ENCODE data around the gene ERICH2.

Gene ERICH2

DNA sequence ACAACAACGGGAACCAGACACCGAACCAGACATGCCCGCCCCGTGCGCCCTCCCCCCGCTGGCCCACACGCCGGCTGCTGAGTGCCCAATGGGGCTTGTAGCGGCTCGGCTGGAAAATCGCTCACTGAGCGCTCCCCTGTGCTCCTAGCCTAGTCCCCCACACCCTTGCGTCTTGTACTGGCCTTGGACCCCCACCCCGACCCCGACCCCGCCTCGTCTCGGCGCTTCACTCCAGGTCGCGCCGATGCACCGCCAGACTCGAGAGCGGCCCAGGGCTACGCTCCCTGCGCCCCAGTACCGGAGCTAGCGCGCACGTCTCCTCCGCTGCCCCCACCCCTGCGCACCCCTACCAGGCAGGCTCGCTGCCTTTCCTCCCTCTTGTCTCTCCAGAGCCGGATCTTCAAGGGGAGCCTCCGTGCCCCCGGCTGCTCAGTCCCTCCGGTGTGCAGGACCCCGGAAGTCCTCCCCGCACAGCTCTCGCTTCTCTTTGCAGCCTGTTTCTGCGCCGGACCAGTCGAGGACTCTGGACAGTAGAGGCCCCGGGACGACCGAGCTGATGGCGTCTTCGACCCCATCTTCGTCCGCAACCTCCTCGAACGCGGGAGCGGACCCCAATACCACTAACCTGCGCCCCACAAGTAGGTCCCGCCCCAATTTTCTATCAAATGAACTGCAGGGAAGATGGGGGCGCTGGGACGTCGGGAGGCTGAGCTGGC, 48.0 kb downstream of the ERICH2 start:
- FAIRE-seq: no peak

DNA sequence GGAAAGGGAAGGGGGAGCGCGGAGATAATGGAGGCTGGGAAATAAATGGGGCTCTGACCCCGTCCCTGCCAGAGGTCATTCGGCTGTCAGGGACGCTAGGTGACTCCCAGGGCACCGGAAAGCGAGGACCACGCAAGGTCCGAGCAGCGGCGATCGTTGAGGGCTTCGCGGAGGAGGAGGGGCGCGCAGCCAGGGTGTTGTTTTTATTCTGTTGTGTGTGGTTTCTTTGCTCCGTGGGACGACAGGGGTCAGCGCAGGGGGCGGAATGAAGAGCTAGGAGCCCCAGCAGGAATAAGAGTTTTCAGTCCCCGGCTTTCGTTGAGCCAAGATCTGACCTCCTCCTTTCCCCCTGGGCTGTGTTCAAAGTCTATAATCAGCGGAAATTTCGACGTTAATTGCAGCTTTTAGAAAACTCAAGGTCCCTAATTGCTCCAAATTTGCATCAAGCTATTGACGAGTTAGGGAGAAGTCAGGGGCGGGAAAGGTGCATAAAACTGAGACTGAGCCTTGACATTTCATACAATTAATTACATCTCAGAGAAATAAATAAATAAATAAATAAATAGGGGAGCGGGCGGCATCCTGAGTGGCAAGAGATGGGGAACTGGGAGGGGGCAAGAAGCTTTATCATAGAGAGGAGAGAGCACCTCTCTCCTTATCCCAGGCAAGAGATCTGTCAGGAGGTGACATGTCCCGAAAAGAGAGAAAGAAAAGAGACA, 48.7 kb downstream of the ERICH2 start:
- FAIRE-seq: no peak

GRCh38 chr2:170819680-170820664, 49.8 kb downstream of the ERICH2 start:
- no peak for FAIRE-seq

DNA sequence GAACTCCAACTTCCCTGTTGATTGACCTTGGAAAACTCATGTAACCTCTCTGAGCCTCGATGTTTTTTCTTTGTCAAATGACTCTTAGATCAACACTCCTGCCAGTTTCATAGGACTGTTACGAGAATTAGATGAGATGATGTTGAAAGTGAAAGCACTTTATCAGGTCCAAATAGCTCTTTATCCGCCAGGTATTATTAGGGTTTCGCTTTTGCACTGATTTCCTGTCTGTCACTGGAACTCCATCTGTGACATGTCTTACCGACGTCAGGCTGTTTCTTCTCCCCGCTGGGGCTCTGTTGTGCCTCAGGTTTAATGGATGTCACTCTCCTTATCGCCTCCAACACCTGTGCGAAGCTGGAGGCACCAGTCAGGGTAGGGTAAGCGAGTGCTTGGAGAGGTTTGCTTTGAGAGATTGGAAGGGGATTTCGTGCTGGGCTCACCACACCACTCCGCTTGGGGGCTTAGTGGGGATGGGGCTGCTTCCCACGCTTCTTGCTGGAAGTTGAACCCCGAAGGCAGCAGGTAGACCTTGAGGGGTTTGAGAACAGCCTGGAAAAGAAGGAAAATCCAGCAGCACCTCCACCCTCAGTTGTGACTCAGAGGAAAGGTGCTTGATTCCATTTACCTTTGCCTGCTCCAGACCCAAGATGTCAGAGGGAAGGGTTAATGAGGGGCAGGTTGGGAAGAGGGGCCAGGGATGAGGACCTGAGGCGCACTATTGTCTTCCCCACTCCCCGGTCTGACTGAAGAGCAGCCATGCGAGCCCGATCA, 50.8 kb downstream of the ERICH2 start:
- no peak for FAIRE-seq

DNA sequence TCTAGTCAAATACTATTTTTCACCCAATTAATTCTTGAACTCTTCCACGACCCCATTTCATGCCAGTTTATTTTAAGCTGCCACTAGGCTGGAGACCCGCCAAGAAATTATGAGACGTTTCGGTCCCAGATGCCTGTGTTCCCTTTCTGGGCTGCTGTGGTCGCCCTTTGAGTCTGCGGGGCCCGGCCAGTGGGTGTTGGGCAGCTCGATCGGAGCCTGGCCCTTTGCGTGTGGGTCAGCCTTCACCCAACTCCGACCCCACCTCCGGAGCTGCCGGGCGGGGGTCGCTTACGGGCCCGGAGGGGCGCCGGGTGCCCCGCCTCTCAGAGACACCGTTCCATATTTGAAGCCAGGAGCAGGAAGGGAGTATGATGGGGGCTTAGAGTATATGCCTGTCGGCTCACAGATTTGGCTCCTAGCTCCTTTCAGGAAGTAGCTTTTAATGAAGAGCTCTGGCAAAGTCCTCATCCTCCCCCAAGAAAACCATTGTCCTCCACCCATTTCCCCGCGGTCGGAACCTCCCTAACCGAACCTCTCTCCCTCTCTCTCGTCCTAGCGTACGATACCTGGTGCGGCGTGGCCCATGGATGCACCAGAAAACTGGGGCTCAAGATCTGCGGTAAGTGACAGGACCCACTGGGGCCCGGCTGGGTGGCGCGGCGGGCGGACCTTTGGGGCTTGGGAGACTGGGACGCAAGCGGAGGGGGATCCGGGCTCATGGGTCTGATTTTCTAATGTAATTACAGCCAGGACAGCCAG, 51.5 kb downstream of the ERICH2 start:
- FAIRE-seq: no peak

GRCh38 chr2:170822290-170823087, 52.3 kb downstream of the ERICH2 start:
- FAIRE-seq: no peak

DNA sequence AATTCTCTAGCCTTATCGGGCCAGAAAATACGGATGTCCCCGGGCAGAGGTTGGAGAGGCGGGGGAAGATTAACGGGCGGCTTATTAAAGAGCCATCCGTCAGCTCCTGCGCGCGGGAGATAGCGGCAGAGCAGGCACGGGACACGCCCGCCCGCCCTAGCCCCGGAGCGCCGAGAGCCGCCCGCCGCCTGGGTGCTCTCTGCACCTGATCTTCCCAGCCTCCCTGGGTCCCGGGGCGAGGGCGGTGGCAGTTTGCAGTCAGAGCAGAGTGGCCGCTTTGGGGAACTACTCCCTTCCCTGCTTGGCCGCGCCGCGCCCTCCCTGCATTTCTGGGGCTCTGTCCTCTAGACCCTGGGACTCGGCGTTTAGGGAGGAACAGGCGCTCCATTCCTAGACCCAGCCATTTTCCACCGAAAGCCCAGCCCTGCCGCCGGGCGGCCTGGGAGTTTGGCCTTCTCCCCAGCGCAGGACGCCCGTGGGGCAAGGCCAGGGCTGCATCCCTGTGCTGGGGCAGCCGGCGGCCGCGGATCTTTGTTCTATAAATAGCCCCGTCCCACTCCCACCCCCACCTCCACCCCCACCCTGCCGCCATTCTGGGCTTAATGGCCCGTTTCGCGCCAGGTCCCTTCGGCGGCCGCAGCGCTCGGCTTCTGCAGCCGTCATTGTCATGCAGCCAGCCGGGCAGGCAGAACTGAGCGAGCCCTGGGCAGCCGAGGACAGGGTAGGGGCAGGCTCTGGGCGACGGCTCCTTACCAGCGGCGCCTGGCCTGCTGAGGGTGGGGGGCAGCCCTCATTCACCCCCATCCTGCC, 53.1 kb downstream of the ERICH2 start:
- no peak for FAIRE-seq

- FAIRE-seq: no peak
Observed at GRCh38 chr2:170823898-170824215, 53.7 kb downstream of the ERICH2 start.

- FAIRE-seq: no peak
Observed at GRCh38 chr2:170824526-170825015, 54.4 kb downstream of the ERICH2 start.

- FAIRE-seq: no peak
Observed at GRCh38 chr2:170827841-170828532, 57.8 kb downstream of the ERICH2 start.

DNA sequence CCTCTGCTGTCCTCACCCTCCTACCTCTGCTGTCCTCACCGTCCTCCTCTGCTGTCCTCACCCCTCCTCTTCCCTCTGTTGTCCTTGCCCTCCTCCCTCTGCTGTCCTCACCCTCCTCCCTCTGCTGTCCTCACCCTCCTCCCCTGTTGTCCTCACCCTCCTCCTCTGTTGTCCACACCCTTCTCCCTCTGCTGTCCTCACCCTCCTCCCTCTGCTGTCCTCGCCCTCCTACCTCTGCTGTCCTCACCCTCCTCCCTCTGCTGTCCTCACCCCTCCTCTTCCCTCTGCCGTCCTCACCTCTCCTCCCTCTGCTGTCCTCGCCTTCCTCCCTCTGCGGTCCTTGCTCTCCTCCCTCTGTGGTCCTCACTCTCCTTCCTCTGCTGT, 58.3 kb downstream of the ERICH2 start:
- FAIRE-seq: no peak

DNA sequence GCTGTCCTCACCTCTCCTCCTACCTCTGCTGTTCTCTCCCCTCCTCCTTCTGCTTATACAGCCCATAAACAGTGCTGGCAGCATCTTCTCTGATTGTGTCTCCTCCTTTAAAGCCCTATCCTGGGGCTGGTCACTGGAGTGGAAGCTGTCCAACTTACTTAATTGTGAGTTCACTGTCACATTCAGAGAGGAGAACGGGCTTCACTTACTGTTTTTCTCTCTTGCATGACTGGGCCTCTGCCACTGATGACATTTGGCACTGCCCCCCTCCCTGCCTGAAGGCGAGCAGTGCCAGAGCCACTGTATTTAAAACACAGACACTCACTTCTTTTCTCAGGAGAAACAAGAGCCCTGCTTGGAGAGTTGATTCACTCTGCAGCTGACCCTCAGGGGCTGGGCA, 58.9 kb downstream of the ERICH2 start:
- FAIRE-seq: no peak

GRCh38 chr2:170830166-170830565, 60.0 kb downstream of the ERICH2 start:
- no peak for FAIRE-seq

- no peak for FAIRE-seq
Observed at GRCh38 chr2:170831115-170831514, 60.9 kb downstream of the ERICH2 start.

- no peak for FAIRE-seq
Observed at GRCh38 chr2:170836027-170836426, 65.8 kb downstream of the ERICH2 start.

- FAIRE-seq: no peak
Observed at GRCh38 chr2:170840717-170841210, 70.6 kb downstream of the ERICH2 start.

DNA sequence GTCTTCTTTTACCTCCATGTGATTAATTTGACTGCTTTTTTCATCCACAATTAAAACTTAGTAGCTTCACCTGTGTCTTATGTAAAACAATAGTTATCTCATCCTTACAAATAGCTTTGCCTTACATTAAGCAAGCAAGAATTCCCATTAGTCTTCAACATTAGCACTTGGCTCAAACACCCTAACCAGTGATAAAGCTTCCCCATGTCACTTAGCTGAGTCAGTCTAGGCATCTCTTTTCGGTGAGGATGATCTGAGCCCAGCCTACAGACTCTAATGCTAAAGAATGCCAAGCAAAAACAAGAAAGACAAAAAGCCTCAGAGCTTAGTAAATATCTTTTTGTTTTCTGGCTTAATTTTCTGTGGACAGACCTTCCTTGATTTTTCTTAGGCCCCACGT, 72.6 kb downstream of the ERICH2 start:
- no peak for FAIRE-seq

DNA sequence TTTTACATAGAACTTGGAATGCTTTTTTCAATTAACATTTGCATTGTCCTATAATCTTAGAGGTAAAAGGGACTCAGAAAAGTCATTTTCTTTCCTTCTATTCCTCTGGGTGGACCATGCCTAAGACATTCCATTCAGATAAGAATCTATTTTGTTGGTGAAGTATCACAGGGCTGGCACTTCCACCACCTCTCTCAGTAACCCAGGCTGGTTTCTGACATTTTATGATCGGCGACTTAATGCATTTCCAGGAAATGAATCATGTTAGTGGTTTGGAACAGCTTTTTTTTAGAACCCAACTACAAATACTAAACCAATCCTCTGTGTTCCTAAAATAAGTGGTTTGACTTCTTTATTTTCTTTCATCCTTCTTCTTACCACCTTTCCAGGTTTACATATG, 73.5 kb downstream of the ERICH2 start:
- no peak for FAIRE-seq

- no peak for FAIRE-seq
Observed at GRCh38 chr2:170845343-170845742, 75.2 kb downstream of the ERICH2 start.

Data from A204.1 (cell line).